Fibroblast of upper back skin (primary cell): ENCODE data around the gene SLC12A3.

Experiments
- DNase-seq: peaks from one replicate; pipeline ENCODE4 v3.0.0-alpha.2; 2013

Gene SLC12A3

GRCh38 chr16:56946767-56947603, 82.0 kb downstream of the SLC12A3 start:
- no peak for DNase-seq

- DNase-seq = no peak
These were observed 82.6 kb downstream of the SLC12A3 start for GRCh38 chr16:56947604-56947995.

- no peak for DNase-seq
These were observed 83.2 kb downstream of the SLC12A3 start for GRCh38 chr16:56948234-56948633.

- no peak for DNase-seq
These were observed 85.0 kb downstream of the SLC12A3 start for GRCh38 chr16:56950051-56950450.

GRCh38 chr16:56950455-56950854, 85.4 kb downstream of the SLC12A3 start:
- DNase-seq = no peak

- DNase-seq = peak; percentile 49
These were observed 86.1 kb downstream of the SLC12A3 start for GRCh38 chr16:56950881-56951771.

- DNase-seq = no peak
These were observed 88.0 kb downstream of the SLC12A3 start for GRCh38 chr16:56953006-56953405.

- no peak for DNase-seq
These were observed 91.1 kb downstream of the SLC12A3 start for GRCh38 chr16:56956076-56956475.

GRCh38 chr16:56956756-56957155, 91.7 kb downstream of the SLC12A3 start:
- no peak for DNase-seq

- DNase-seq = no peak
These were observed 95.8 kb downstream of the SLC12A3 start for GRCh38 chr16:56960681-56961281.

- DNase-seq = no peak
These were observed 96.4 kb downstream of the SLC12A3 start for GRCh38 chr16:56961386-56961785.

GRCh38 chr16:56961851-56962281, 96.9 kb downstream of the SLC12A3 start, which contains the start of gene CETP:
CETP (plus strand) TSS chr16:56961950; CDS start chr16:56961980, 30 bp downstream.
- no peak for DNase-seq

- DNase-seq = peak; percentile 78
These were observed 99.5 kb downstream of the SLC12A3 start for GRCh38 chr16:56964243-56965148.
